Measurements from ENCODE around the gene OSM.

The OSM gene

DNA sequence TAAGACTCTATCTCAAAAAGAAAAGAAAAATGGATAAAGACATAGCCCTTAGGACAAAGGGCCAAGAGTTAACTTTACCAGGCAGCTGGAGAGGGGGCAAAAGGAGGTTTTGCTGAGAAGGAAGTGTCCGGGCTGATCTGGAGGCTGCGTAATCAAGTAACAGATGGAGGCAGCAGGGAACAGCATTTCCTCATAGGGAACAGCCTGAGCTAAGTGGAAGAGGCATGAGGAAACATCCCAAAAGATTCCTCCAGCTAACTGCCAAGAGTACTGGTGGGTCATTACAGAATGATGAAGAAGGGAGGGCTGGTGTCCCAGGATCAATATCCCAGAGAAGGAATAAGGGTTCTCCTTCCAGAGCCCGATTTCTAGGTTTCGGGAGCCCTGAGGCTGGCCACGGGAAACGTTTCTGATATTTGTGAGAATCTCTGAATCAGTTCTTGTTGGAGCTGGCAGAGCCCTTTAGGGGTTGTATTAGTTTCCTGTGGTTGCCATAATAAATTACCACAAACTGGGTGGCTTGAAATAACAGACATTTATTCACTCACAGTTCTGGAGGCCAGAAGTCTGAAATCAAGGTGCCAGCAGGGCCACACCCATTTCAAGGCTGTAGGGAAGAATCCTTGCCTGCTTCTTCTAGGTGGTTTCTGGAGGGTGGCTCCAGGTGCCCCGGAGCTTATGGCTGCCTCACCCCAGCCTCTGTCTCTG, 41.3 kb downstream of the OSM start:
- DNase-seq (ENCODE audit: extremely low read depth, low read depth), result no peak
- no peak overlapping the region for H3K4me3 ChIP-seq (replicated peaks; ENCODE audit: low read depth, low read length)
- TF ChIP-seq, protein P1, sequence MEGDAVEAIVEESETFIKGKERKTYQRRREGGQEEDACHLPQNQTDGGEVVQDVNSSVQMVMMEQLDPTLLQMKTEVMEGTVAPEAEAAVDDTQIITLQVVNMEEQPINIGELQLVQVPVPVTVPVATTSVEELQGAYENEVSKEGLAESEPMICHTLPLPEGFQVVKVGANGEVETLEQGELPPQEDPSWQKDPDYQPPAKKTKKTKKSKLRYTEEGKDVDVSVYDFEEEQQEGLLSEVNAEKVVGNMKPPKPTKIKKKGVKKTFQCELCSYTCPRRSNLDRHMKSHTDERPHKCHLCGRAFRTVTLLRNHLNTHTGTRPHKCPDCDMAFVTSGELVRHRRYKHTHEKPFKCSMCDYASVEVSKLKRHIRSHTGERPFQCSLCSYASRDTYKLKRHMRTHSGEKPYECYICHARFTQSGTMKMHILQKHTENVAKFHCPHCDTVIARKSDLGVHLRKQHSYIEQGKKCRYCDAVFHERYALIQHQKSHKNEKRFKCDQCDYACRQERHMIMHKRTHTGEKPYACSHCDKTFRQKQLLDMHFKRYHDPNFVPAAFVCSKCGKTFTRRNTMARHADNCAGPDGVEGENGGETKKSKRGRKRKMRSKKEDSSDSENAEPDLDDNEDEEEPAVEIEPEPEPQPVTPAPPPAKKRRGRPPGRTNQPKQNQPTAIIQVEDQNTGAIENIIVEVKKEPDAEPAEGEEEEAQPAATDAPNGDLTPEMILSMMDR (IDR thresholded peaks at IDR 0.05; ENCODE audit: low read depth, low read length, missing control alignments), result no peak

DNA sequence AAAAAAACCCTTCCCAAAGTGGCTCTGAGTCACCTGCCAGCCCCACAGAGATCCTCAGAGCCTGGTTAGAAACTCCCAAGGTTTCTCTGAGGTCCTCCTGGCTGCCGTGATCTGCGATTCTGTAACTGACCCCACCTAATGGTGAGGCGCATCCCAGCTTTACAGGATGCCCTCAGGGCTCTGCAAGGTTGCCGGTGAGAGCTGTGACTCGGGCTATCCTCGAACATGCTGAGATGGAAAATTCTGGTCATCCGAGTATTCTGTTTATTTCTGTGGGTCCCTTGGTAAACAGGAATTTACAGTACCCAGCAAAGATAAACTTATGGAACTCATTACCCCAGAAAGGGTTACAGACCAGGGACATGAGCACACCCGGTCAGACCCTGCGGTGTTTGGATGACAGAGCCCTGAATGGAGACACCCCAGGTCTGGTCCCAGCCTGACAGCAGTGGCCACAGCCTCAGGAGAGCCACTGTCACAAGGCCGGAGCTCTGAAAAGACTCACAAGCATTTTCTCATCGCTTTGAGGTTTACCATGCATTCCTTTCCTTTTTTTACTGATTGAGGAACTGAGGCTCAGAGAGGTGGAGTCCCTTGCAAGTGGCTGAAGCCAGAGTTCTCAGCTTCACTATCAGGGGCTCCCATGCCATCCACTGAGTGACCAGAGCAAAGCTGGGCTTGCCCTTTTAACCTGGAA, 42.3 kb downstream of the OSM start:
- DNase-seq (ENCODE audit: extremely low read depth, low read depth), result no peak

DNA sequence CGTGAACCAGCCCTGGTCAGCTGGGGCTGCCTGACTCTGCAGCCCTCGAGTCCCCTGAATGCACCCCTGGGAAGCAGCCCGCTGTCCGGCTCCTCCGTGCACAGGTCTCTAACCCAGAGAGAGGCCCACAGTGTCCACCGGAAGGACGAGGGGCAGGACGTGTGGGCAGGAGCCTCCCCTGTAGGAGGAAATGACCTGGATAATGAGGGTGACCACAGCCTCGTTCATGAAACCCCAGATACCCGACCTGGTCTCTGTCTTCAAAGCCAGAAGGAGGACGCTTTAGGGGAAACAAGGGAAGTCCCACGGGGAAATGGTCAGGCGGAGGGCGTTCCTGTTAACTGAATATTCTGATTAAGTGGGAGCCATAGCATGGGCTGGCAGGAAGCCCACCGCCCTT, 43.3 kb downstream of the OSM start:
- no peak overlapping the region for H3K4me3 ChIP-seq (replicated peaks; ENCODE audit: low read depth, low read length)
- DNase-seq (ENCODE audit: extremely low read depth, low read depth), result no peak

More for the DNA sequence above, 42.3 kb downstream of the OSM start:
- TF ChIP-seq, protein P1 (IDR thresholded peaks at IDR 0.05; ENCODE audit: low read depth, low read length, missing control alignments), result no peak
- no peak overlapping the region for H3K4me3 ChIP-seq (replicated peaks; ENCODE audit: low read depth, low read length)

DNA sequence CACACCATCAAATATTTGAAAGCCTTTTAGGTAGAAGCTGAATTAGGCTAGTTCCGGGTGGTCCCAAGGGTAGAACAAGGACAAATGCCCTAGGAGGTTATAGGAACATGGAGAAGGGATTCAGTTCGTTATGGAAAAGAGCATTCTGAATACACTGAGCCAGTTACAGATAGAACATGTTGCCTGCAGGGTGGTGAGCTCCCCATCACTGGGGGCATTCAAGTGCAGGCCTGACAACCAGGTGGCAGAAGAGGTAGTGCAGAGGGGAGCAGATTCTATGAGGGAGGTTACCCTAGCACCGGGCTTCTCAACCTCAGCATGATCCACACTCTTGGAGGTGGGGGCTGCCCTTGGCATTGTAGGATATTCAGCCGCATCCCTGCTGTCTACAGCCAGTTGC, 44.3 kb downstream of the OSM start:
- DNase-seq (ENCODE audit: extremely low read depth, low read depth), result no peak
- TF ChIP-seq, protein P1 (IDR thresholded peaks at IDR 0.05; ENCODE audit: low read depth, low read length, missing control alignments), result no peak
- no peak overlapping the region for H3K4me3 ChIP-seq (replicated peaks; ENCODE audit: low read depth, low read length)

More for the DNA sequence above, 43.3 kb downstream of the OSM start:
- TF ChIP-seq, protein P1 (IDR thresholded peaks at IDR 0.05; ENCODE audit: low read depth, low read length, missing control alignments), result no peak

DNA sequence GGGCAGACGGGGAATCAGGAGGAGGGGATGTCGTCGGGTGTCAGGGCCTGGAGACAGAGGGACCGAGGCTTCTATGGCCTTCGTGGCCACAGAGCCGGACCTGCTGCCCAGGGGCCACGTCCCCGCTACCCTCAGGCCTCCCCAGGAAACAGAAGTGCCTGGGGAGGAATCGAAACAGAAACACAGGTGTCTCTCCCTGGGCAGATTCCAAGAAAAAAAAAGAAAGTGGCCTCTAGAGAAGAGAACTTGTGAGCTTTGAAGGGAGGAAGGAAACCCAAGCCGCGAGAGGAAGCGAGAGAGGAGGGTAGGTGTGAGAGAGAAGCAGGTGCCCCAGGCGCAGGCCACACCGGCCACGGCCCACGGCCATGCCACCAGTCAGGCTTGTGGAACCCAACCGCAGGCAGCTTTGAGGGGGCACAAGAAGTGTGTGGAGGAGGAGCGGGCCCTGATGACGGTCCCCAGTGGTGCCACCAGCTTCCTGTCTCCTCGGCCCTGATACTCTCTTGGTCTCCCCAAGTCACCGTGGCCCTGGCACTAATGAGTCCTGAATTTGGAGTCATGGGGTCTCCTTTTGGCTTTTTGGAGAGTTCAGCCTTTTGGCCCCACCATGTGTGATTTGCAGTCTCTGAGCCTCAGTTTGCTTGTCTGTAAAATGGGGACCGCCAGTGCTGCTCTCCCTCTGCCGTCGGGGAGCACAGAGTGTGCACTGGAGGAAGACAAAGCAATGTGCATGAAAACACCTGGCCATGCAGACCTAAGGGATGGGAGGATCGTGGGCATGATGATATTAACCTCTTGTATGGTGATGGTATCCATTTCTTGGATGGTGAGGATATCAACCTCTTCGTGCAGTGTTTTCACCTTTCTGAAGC, 45.3 kb downstream of the OSM start:
- H3K4me3 ChIP-seq (replicated peaks; ENCODE audit: low read depth, low read length), result no peak overlapping the region
- no peak for DNase-seq (ENCODE audit: extremely low read depth, low read depth)
- TF ChIP-seq, protein P1 (IDR thresholded peaks at IDR 0.05; ENCODE audit: low read depth, low read length, missing control alignments), result no peak

DNA sequence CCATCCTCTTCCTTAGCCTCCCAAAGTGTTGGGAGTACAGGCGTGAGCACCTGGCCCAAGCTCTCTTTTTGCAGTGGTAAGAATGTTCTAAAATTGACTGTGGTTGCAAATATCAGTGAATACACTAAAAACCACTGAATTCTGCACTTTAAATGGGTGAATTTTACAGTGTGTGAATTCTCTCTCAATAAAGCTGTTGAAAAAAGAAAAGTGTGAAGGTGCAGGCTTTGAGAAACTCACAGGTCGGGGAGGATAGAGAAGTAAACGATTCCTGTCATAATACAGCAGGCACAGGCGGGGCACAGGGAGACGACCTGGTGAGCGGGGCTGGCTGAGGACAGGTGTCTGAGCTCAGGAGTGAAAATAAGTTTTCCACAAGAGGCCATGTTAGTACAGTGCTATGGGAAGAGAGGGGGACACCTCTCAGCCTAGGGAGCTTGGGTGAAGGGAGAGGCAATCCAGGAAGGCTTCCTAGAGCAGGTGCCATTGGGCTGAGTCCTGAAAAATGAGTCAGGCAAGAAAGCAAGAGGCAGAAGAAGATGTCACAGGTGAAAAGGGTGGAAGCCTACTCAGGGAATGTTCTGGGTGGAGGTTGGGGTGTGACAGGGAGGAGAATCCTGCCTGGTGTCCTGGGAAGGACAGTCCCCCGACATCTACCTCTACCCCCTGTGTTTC, 46.2 kb downstream of the OSM start:
- DNase-seq (ENCODE audit: extremely low read depth, low read depth), result no peak
- TF ChIP-seq, protein P1 (IDR thresholded peaks at IDR 0.05; ENCODE audit: low read depth, low read length, missing control alignments), result no peak
- H3K4me3 ChIP-seq (replicated peaks; ENCODE audit: low read depth, low read length), result no peak overlapping the region

Measured in HFF-Myc (cell line).